Fibroblast of lung (primary cell): ENCODE measurements around the gene GALNT18. TPM values are rescaled to one million over a fixed set of nuclear protein-coding genes. Genes with fewer than 3 reads are reported as not detected.

Experiments used
- DNase-seq, 2 donors: peaks; one replicate each; pipeline versions ENCODE4 v3.0.0 to v3.0.0-alpha.2; 2010; ENCODE audit warnings: low read depth in 2 of 2
- H2AFZ ChIP-seq: 2 replicates; pipeline ENCODE4 v1.5.1; 2012; ENCODE audit warnings: low read length, control low read depth, inconsistent platforms
- H3K27ac ChIP-seq: 2 replicates; pipeline ENCODE4 v1.5.1; 2011; ENCODE audit warnings: low read length, control low read depth; ENCODE audit not compliant: insufficient read depth
- H3K27me3 ChIP-seq: 2 replicates; pipeline ENCODE4 v1.5.1; 2011; ENCODE audit warnings: mild to moderate bottlenecking, low read length; ENCODE audit not compliant: control insufficient read depth, insufficient read depth
- H3K36me3 ChIP-seq: 2 replicates; pipeline ENCODE4 v1.5.1; 2011; ENCODE audit warnings: low read length; ENCODE audit not compliant: control insufficient read depth, insufficient read depth
- H3K4me1 ChIP-seq: 2 replicates; pipeline ENCODE4 v1.5.1; 2011; ENCODE audit warnings: low read length; ENCODE audit not compliant: control insufficient read depth, insufficient read depth; ENCODE audit errors: extremely low read depth
- H3K4me2 ChIP-seq: 2 replicates; pipeline ENCODE4 v1.5.1; 2011; ENCODE audit warnings: low read length, control low read depth; ENCODE audit not compliant: insufficient read depth; ENCODE audit errors: extremely low read depth
- H3K4me3 ChIP-seq, 4 experiments: fragments of 200-600 bp in 1 of 4; sonication (generic) in 1 of 4; replicated peaks in 1 of 4; 2 replicates each; pipeline ENCODE4 v1.5.1; 2011 to 2016; ENCODE audit warnings: low read length in 4 of 4, low read depth in 3 of 4, mild to moderate bottlenecking in 3 of 4, control low read depth in 2 of 4, inconsistent platforms in 1 of 4, mixed read lengths in 1 of 4; ENCODE audit not compliant: insufficient read depth in 1 of 4; ENCODE audit errors: control extremely low read depth in 1 of 4
- H3K79me2 ChIP-seq: 2 replicates; pipeline ENCODE4 v1.5.1; 2012; ENCODE audit warnings: mild to moderate bottlenecking, low read length, inconsistent platforms; ENCODE audit not compliant: control insufficient read depth, insufficient read depth
- H3K9ac ChIP-seq: 2 replicates; pipeline ENCODE4 v1.5.1; 2011; ENCODE audit warnings: mild to moderate bottlenecking, low read length, control low read depth; ENCODE audit not compliant: insufficient read depth
- H3K9me3 ChIP-seq: 2 replicates; pipeline ENCODE4 v1.5.1; 2012; ENCODE audit warnings: low read depth, low read length; ENCODE audit not compliant: control insufficient read depth, insufficient read depth
- H4K20me1 ChIP-seq: 2 replicates; pipeline ENCODE4 v1.5.1; 2011; ENCODE audit warnings: low read length; ENCODE audit not compliant: control insufficient read depth, insufficient read depth; ENCODE audit errors: extremely low read depth
- CTCF ChIP-seq, 2 donors: IDR thresholded peaks in 1 of 2; conservative IDR thresholded peaks in 1 of 2; 1 replicate in 1 of 2; 2 replicates in 1 of 2; pipeline ENCODE4 v1.5.1; 2011 to 2012; ENCODE audit warnings: low read length in 2 of 2, control low read depth in 1 of 2, inconsistent platforms in 1 of 2, low read depth in 1 of 2, mild to moderate bottlenecking in 1 of 2
- EZH2 ChIP-seq: IDR thresholded peaks from 2 replicates; pipeline ENCODE4 v1.5.1; 2012; ENCODE audit warnings: low read length, control low read depth, mild to moderate bottlenecking; ENCODE audit errors: missing control alignments
- polyA plus RNA-seq, 2 donors: library from polyadenylated mRNA; depleted of rRNA in 1 of 2; stranded (reverse) in 1 of 2; unstranded in 1 of 2; fragments of >200 nt; gene quantifications; 2 replicates each; pipeline ENCODE4 v1.2.1, GENCODE V29; 2011 to 2012; ENCODE audit warnings: missing spikeins in 1 of 2
- total RNA-seq: library from RNA; depleted of rRNA; stranded (reverse); fragments of >200 nt; gene quantifications from 2 replicates; pipeline ENCODE4 v1.2.1, GENCODE V29; 2014

Gene GALNT18
- total and polyA plus RNA-seq, 2 donors (not counting 1 experiment from before 2014, with no cell fraction given), result 0.50 to 19.3 TPM

- Histone ChIP-seq H3K4me1 (no peaks in the 10 kb centered on the region), H3K27me3 (no peaks in the 10 kb centered on the region)
- no peak for DNase-seq
These were observed 380.5 kb downstream of the GALNT18 start for GRCh38 chr11:11241284-11241683.

GRCh38 chr11:11239959-11240358, 381.8 kb downstream of the GALNT18 start:
- no peak for DNase-seq
- Histone ChIP-seq H3K4me3 (no peak overlapping the region), H3K4me2 (no peak overlapping the region), H3K9me3 (no peaks in the 10 kb centered on the region), H3K79me2 (no peaks in the 10 kb centered on the region), H3K36me3 (no peaks in the 10 kb centered on the region), H2AFZ (no peak overlapping the region), H3K9ac (no peak overlapping the region), H4K20me1 (no peaks in the 10 kb centered on the region), H3K27ac (no peak overlapping the region), H3K4me1 (no peaks in the 10 kb centered on the region), H3K27me3 (no peaks in the 10 kb centered on the region)
- no peak for TF ChIP-seq EZH2
- TF ChIP-seq CTCF (conservative IDR thresholded peaks at IDR 0.05 in 1 of 2, IDR thresholded peaks at IDR 0.05 in 1 of 2; ENCODE audit: low read depth in 1 of 2, low read length in 2 of 2), result no peak

More at GRCh38 chr11:11241284-11241683, 380.5 kb downstream of the GALNT18 start:
- Histone ChIP-seq H3K4me3 (no peak overlapping the region), H3K27ac (no peak overlapping the region), H3K36me3 (no peaks in the 10 kb centered on the region), H3K9me3 (no peaks in the 10 kb centered on the region), H3K79me2 (no peaks in the 10 kb centered on the region), H4K20me1 (no peaks in the 10 kb centered on the region), H2AFZ (no peak overlapping the region), H3K9ac (no peak overlapping the region), H3K4me2 (no peak overlapping the region)
- TF ChIP-seq CTCF (conservative IDR thresholded peaks at IDR 0.05 in 1 of 2, IDR thresholded peaks at IDR 0.05 in 1 of 2; ENCODE audit: low read depth in 1 of 2, low read length in 2 of 2) (no peak), EZH2 (no peak)

GRCh38 chr11:11237070-11237832, 384.6 kb downstream of the GALNT18 start:
- Histone ChIP-seq H2AFZ (no peak overlapping the region), H3K27me3 (no peaks in the 10 kb centered on the region), H3K36me3 (no peaks in the 10 kb centered on the region), H3K27ac (no peak overlapping the region), H3K4me2 (no peak overlapping the region), H3K4me1 (no peaks in the 10 kb centered on the region), H3K79me2 (no peaks in the 10 kb centered on the region), H3K9ac (no peak overlapping the region), H4K20me1 (no peaks in the 10 kb centered on the region), H3K4me3 (no peak overlapping the region), H3K9me3 (no peaks in the 10 kb centered on the region)
- TF ChIP-seq CTCF (conservative IDR thresholded peaks at IDR 0.05 in 1 of 2, IDR thresholded peaks at IDR 0.05 in 1 of 2; ENCODE audit: low read depth in 1 of 2, low read length in 2 of 2) (no peak), EZH2 (no peak)
- DNase-seq, result no peak
